ENCODE results near the gene CHST13. TPM values are rescaled to one million over a fixed set of nuclear protein-coding genes. Genes with fewer than 3 reads are reported as not detected.
A peak's percentile ranks its signal among the peaks of the same experiment; 100 is the strongest.

Gene CHST13
- total and polyA plus RNA-seq, 7 donors: 0.25 to 0.66 (median 0.53) TPM; not detected in 3

DNA sequence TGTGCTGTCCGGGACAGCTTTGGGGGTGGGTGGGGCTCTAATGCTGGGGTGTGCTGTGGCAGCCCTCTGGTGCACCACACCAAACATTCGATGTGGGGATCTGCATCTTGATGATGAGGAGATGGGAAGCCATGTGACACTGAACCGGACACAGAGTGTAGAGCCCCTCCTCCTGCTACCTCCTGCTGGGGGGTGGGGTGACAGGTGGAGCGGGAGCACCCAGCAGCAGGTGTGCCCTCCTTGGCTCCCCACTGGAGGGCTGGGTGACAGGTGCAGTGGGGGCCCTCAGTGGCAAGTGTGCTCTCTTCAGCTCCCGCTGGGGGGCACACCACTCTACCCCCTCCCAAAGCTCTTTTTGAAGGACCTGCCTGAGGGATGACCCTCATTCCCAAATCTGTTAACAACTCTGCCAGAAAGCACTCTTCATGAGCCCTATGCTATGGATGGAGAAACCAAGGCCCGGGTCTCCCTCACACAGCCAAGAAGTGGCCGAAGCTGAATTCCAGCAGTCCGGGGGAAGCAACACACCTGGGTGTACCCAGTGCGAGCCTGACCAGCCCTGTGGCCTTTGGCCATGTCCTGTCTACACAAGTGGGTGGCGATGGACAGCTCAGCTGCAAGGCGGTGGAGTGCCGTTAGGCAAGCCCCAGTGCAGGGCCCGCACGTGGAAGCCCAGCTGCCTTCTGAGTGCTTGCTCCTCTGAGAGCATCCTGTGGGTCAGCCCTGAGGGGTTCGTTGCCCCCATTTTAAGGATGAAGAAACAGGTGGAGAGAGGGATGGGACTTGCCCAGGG, 5.8 kb upstream of the CHST13 start:
- intact Hi-C loops (cut with DNase I): no loop called here

DNA sequence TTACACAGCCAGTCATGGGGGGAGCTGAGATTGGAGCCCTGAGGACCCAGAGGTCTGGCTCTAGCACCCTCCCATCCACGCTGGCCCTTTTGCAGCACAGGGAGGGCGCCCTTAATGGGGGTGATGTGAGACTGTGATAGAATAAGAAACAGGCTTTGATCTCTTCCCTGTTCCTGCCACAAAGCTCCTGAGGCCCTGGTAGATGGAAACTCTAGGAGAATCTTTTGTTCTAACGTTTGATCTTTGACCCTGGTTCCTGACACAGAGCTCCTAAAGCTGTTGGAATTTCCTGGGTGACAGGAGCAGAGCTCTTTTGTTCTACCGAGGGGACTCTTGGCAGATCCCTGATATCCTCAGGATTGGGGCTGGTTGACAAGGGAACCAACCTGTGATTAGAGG, 5.2 kb upstream of the CHST13 start:
- Histone ChIP-seq H3K27me3 (peaks cover 0 to 19% (median 8%) of the 10 kb centered on the region in 3 donors), H3K4me1 (peaks cover 0 to 3% (median 2%) of the 10 kb centered on the region in 4 donors), H3K27ac (no peak overlapping the region), H3K4me3 (no peak overlapping the region), H3K9me3 (no peaks in the 10 kb centered on the region), H3K36me3 (no peaks in the 10 kb centered on the region)
- TF ChIP-seq EP300 (IDR thresholded peaks at IDR 0.05): no peak
- TF ChIP-seq, protein P1, sequence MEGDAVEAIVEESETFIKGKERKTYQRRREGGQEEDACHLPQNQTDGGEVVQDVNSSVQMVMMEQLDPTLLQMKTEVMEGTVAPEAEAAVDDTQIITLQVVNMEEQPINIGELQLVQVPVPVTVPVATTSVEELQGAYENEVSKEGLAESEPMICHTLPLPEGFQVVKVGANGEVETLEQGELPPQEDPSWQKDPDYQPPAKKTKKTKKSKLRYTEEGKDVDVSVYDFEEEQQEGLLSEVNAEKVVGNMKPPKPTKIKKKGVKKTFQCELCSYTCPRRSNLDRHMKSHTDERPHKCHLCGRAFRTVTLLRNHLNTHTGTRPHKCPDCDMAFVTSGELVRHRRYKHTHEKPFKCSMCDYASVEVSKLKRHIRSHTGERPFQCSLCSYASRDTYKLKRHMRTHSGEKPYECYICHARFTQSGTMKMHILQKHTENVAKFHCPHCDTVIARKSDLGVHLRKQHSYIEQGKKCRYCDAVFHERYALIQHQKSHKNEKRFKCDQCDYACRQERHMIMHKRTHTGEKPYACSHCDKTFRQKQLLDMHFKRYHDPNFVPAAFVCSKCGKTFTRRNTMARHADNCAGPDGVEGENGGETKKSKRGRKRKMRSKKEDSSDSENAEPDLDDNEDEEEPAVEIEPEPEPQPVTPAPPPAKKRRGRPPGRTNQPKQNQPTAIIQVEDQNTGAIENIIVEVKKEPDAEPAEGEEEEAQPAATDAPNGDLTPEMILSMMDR (IDR thresholded peaks at IDR 0.05): no peak
- TF ChIP-seq POLR2A (IDR thresholded peaks at IDR 0.05): no peak
- TF ChIP-seq POLR2AphosphoS5 (IDR thresholded peaks at IDR 0.05): no peak
- intact Hi-C loops (cut with DNase I): no loop called here
- WGBS, 2 donors: 45 to 62% methylated on average over 4 of the region's 4 CpGs
- DNase-seq: peak; percentile 14

More for the DNA sequence above, 5.8 kb upstream of the CHST13 start:
- Histone ChIP-seq H3K4me1 (no peaks in the 10 kb centered on the region), H3K27me3 (peaks cover 0 to 13% (median 2%) of the 10 kb centered on the region in 3 donors), H3K9me3 (no peaks in the 10 kb centered on the region), H3K36me3 (no peaks in the 10 kb centered on the region), H3K27ac (no peak overlapping the region), H3K4me3 (no peak overlapping the region)
- DNase-seq: peak; percentile 32
- WGBS, 2 donors: 82 to 83% methylated on average over 15 of the region's 15 CpGs
- no peak for TF ChIP-seq POLR2A (IDR thresholded peaks at IDR 0.05)
- TF ChIP-seq POLR2AphosphoS5 (IDR thresholded peaks at IDR 0.05): no peak
- TF ChIP-seq, protein P1 (IDR thresholded peaks at IDR 0.05): no peak
- TF ChIP-seq EP300 (IDR thresholded peaks at IDR 0.05): no peak

DNA sequence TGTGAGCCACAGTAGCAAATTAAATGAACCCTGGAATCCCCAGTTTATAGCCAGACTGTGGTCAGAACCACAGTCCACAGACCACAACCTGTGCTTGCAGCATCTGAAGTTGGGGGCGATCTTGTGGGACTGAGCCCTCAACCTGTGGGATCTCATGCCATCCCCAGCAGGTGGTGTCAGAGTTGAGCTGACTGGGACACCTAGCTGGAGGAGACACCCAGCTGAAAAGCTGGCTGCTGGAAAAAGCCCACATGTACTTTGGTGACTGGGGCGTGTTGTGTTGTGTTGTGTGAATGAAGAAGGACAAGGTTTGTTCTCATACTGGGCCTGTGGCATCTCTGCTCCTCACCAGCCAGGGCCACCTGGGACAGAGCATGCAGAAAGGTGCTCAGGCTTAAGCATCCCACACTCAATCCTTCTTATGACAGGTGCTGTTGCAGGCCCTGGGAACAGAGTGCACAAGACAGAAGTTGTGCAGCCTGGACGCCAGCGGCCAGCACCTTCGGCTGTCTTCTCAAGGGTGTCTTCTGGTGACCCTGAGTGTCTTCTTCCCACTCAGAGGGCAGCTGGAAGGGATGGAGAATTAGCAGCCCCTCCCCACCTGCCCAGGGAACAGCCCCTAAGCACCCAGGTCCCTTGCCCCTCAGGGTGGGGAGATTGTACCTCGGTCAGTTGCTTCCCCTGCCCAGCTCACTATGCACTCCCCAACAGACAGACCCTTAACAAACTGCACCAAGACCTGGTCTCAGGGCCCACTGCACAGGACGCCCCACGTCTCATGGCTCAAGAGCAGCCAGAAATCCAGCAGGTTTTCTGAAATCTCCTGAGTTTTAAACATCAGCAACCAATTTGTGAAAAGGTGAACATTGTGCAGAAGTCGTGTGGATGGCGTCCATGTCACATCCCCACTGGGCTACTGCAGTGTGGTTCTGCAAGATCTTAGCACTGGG, 4.2 kb upstream of the CHST13 start:
- DNase-seq: peak; percentile 28
- Histone ChIP-seq H3K4me3 (no peak overlapping the region), H3K9me3 (no peaks in the 10 kb centered on the region), H3K36me3 (no peaks in the 10 kb centered on the region), H3K4me1 (peaks cover 0 to 13% (median 12%) of the 10 kb centered on the region in 4 donors), H3K27ac (no peak overlapping the region), H3K27me3 (peaks cover 6 to 29% (median 15%) of the 10 kb centered on the region in 3 donors)
- no peak for TF ChIP-seq POLR2AphosphoS5 (IDR thresholded peaks at IDR 0.05)
- TF ChIP-seq, protein P1 (IDR thresholded peaks at IDR 0.05): no peak
- no peak for TF ChIP-seq POLR2A (IDR thresholded peaks at IDR 0.05)
- no peak for TF ChIP-seq EP300 (IDR thresholded peaks at IDR 0.05)
- WGBS, 2 donors: 85% methylated on average over 10 of the region's 10 CpGs
- intact Hi-C loops (cut with DNase I): loop anchor here (10.0 kb wide), 2 partner anchors 135 to 1025 kb away; partner anchors contain the start of gene TXNRD3

DNA sequence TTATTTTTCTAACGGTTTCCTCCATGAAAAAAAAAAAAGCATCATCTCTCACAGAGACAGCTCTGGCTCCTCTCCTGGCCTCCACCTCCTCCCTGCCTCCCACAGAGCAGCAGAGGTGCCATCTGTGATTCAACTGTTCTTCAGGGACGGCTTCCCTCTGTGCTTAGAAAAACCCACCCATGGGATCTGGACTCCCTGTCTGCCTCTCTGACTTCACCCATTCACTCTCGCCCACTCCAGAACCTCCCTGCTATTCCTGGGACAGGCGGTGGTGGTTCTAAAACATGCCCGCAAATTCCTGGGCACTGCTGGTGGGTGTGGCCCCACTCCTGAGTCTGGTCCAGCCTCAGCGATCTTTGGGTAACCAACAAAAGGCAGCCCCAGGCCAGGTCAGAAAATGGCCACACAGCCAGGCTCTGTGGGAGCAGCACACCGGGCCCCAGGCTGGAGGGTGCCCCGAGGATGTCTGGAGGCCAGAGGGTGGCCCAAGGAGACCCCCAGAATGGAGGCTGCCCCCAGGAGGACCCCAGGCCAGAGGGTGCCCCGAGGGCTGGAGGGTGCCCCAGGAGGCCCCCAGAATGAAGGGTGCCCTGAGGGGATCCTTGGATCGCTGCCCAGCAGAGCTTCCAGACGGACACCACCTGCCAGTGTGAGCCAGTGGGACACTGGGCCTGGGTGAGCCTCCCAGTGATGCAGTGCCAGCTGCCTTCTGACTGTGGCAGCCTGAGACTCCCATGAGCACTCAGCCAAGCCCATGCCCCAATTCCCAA, 2.6 kb upstream of the CHST13 start:
- H3K36me3 ChIP-seq: no peaks in the 10 kb centered on the region
- peaks cover 0 to 15% (median 13%) of the 10 kb centered on the region in 4 donors for H3K4me1 ChIP-seq
- 71 to 85% methylated on average over 11 of the region's 11 CpGs for WGBS, 2 donors
- no peak overlapping the region for H3K4me3 ChIP-seq
- no peaks in the 10 kb centered on the region for H3K9me3 ChIP-seq
- no peak for TF ChIP-seq POLR2A (IDR thresholded peaks at IDR 0.05)
- TF ChIP-seq, protein P1 (IDR thresholded peaks at IDR 0.05): no peak
- peak; percentile 60 for DNase-seq
- H3K27me3 ChIP-seq: peaks cover 8 to 42% (median 15%) of the 10 kb centered on the region in 3 donors
- intact Hi-C loops (cut with DNase I): loop anchor here (10.0 kb wide), 2 partner anchors 133 to 1023 kb away; partner anchors contain the start of gene TXNRD3
- H3K27ac ChIP-seq: no peak overlapping the region

Measured in sigmoid colon (tissue), 7 donors.